ENCODE measurements around the gene ZNF747.

The ZNF747 gene

GRCh38 chr16:30491744-30492308, 42.8 kb downstream of the ZNF747 start:
- peak overlapping the region; percentile 76 for H3K27ac Mint-ChIP-seq
- peaks cover 27% of the 10 kb centered on the region for H3K4me1 Mint-ChIP-seq (ENCODE audit: low read depth)
- peaks cover 65% of the 10 kb centered on the region for H3K36me3 Mint-ChIP-seq (ENCODE audit: low read depth)
- no peaks in the 10 kb centered on the region for H3K27me3 Mint-ChIP-seq (ENCODE audit: low read depth)
- peak overlapping the region; percentile 12 for H3K4me3 Mint-ChIP-seq
- no peak for DNase-seq (ENCODE audit: low spot score)
- H3K9me3 Mint-ChIP-seq, result no peaks in the 10 kb centered on the region

- DNase-seq (ENCODE audit: low spot score), result no peak
- no peaks in the 10 kb centered on the region for H3K27me3 Mint-ChIP-seq (ENCODE audit: low read depth)
- peak overlapping the region; percentile 76 for H3K27ac Mint-ChIP-seq
- no peaks in the 10 kb centered on the region for H3K9me3 Mint-ChIP-seq
- H3K4me3 Mint-ChIP-seq, result peak overlapping the region; percentile 12
- peaks cover 29% of the 10 kb centered on the region for H3K4me1 Mint-ChIP-seq (ENCODE audit: low read depth)
- peaks cover 69% of the 10 kb centered on the region for H3K36me3 Mint-ChIP-seq (ENCODE audit: low read depth)
Observed at GRCh38 chr16:30491229-30491628, 43.4 kb downstream of the ZNF747 start.

GRCh38 chr16:30490210-30490609, 44.4 kb downstream of the ZNF747 start:
- DNase-seq (ENCODE audit: low spot score), result no peak
- H3K9me3 Mint-ChIP-seq, result no peaks in the 10 kb centered on the region
- no peaks in the 10 kb centered on the region for H3K27me3 Mint-ChIP-seq (ENCODE audit: low read depth)
- H3K4me3 Mint-ChIP-seq, result no peak overlapping the region
- peak overlapping the region; percentile 65 for H3K27ac Mint-ChIP-seq
- peaks cover 71% of the 10 kb centered on the region for H3K36me3 Mint-ChIP-seq (ENCODE audit: low read depth)
- H3K4me1 Mint-ChIP-seq (ENCODE audit: low read depth), result peaks cover 33% of the 10 kb centered on the region

- Mint-ChIP-seq H3K4me3 (no peak overlapping the region), H3K27ac (no peak overlapping the region), H3K4me1 (ENCODE audit: low read depth) (peaks cover 36% of the 10 kb centered on the region), H3K27me3 (ENCODE audit: low read depth) (no peaks in the 10 kb centered on the region), H3K36me3 (ENCODE audit: low read depth) (peaks cover 69% of the 10 kb centered on the region), H3K9me3 (no peaks in the 10 kb centered on the region)
- no peak for DNase-seq (ENCODE audit: low spot score)
Observed at GRCh38 chr16:30488764-30489605, 45.7 kb downstream of the ZNF747 start.

- Mint-ChIP-seq H3K4me1 (ENCODE audit: low read depth) (peaks cover 34% of the 10 kb centered on the region), H3K36me3 (ENCODE audit: low read depth) (peaks cover 77% of the 10 kb centered on the region), H3K27ac (no peak overlapping the region), H3K27me3 (ENCODE audit: low read depth) (no peaks in the 10 kb centered on the region), H3K9me3 (no peaks in the 10 kb centered on the region), H3K4me3 (no peak overlapping the region)
- no peak for DNase-seq (ENCODE audit: low spot score)
Observed at GRCh38 chr16:30485818-30486436, 48.7 kb downstream of the ZNF747 start.

GRCh38 chr16:30484887-30485286, 49.8 kb downstream of the ZNF747 start:
- Mint-ChIP-seq H3K27me3 (ENCODE audit: low read depth) (no peaks in the 10 kb centered on the region), H3K4me1 (ENCODE audit: low read depth) (peaks cover 33% of the 10 kb centered on the region), H3K9me3 (no peaks in the 10 kb centered on the region), H3K27ac (no peak overlapping the region), H3K4me3 (no peak overlapping the region), H3K36me3 (ENCODE audit: low read depth) (peaks cover 76% of the 10 kb centered on the region)
- no peak for DNase-seq (ENCODE audit: low spot score)

GRCh38 chr16:30482366-30482765, 52.3 kb downstream of the ZNF747 start:
- Mint-ChIP-seq H3K4me3 (peak overlapping the region; percentile 33), H3K4me1 (ENCODE audit: low read depth) (peaks cover 34% of the 10 kb centered on the region)

GRCh38 chr16:30481381-30481780, 53.3 kb downstream of the ZNF747 start:
- peaks cover 79% of the 10 kb centered on the region for H3K36me3 Mint-ChIP-seq (ENCODE audit: low read depth)
- H3K27ac Mint-ChIP-seq, result peak overlapping the region; percentile 45
- peaks cover 39% of the 10 kb centered on the region for H3K4me1 Mint-ChIP-seq (ENCODE audit: low read depth)

More at GRCh38 chr16:30482366-30482765, 52.3 kb downstream of the ZNF747 start:
- Mint-ChIP-seq H3K36me3 (ENCODE audit: low read depth) (peaks cover 77% of the 10 kb centered on the region), H3K9me3 (no peaks in the 10 kb centered on the region), H3K27ac (peak overlapping the region; percentile 75), H3K27me3 (ENCODE audit: low read depth) (no peaks in the 10 kb centered on the region)
- DNase-seq (ENCODE audit: low spot score), result no peak

More at GRCh38 chr16:30481381-30481780, 53.3 kb downstream of the ZNF747 start:
- Mint-ChIP-seq H3K9me3 (no peaks in the 10 kb centered on the region), H3K4me3 (no peak overlapping the region), H3K27me3 (ENCODE audit: low read depth) (no peaks in the 10 kb centered on the region)
- no peak for DNase-seq (ENCODE audit: low spot score)

Measured in T-helper 2 cell treated with Interferon-gamma antibody and Interleukin-4, amounts not matched to agents 5 μg/mL and 100 μg/mL, for 36 hours (primary cell).